Osteoblast (primary cell): ENCODE measurements around the gene SPC24. TPM values are rescaled to one million over a fixed set of nuclear protein-coding genes. Genes with fewer than 3 reads are reported as not detected.
"Not testable (repeated sequence)": the region's sequence is repeated elsewhere in the genome, so short reads cannot be mapped to it uniquely, and the experiment has no call there.

Experiments used
- DNase-seq: peaks from one replicate; pipeline ENCODE4 v3.0.0; 2011; ENCODE audit warnings: low spot score, mixed read lengths; ENCODE audit not compliant: insufficient read length; ENCODE audit errors: missing footprints
- H2AFZ ChIP-seq: 2 replicates; pipeline ENCODE4 v1.6.0; 2011; ENCODE audit warnings: mild to moderate bottlenecking, low read length
- H3K27ac ChIP-seq: 2 replicates; pipeline ENCODE4 v1.5.1; 2011; ENCODE audit warnings: mild to moderate bottlenecking, low read depth, low read length, moderate library complexity
- H3K27me3 ChIP-seq: 2 replicates; pipeline ENCODE4 v1.6.0; 2012; ENCODE audit warnings: mild to moderate bottlenecking, control low read depth, inconsistent platforms, low read length, moderate library complexity; ENCODE audit not compliant: insufficient read depth
- H3K36me3 ChIP-seq: 2 replicates; pipeline ENCODE4 v1.5.1; 2011; ENCODE audit warnings: mild to moderate bottlenecking, low read length, control low read depth, moderate library complexity; ENCODE audit not compliant: insufficient read depth
- H3K4me1 ChIP-seq: 2 replicates; pipeline ENCODE4 v1.5.1; 2011; ENCODE audit warnings: mild to moderate bottlenecking, low read length, control low read depth, moderate library complexity; ENCODE audit not compliant: insufficient read depth
- H3K4me2 ChIP-seq: 2 replicates; pipeline ENCODE4 v1.6.0; 2011; ENCODE audit warnings: mild to moderate bottlenecking, low read length; ENCODE audit not compliant: insufficient read depth
- H3K4me3 ChIP-seq: fragments of 200-600 bp; sonication (generic); 3 replicates; pipeline ENCODE4 v1.5.1; 2012; ENCODE audit warnings: mild to moderate bottlenecking, low read length, inconsistent platforms; ENCODE audit not compliant: insufficient read depth
- H3K79me2 ChIP-seq: 2 replicates; pipeline ENCODE4 v1.6.0; 2012; ENCODE audit warnings: mild to moderate bottlenecking, low read length, control low read depth, inconsistent platforms; ENCODE audit not compliant: insufficient read depth
- H3K9me3 ChIP-seq: 2 replicates; pipeline ENCODE4 v1.5.1; 2011; ENCODE audit warnings: low read depth, low read length, control low read depth
- H4K20me1 ChIP-seq: 2 replicates; pipeline ENCODE4 v1.6.0; 2012; ENCODE audit warnings: mild to moderate bottlenecking, low read length, control low read depth; ENCODE audit not compliant: insufficient read depth
- CTCF ChIP-seq: IDR thresholded peaks from 2 replicates; pipeline ENCODE4 v1.5.1; 2011; ENCODE audit warnings: mild to moderate bottlenecking, low read depth, low read length, moderate library complexity; ENCODE audit errors: extremely low read depth
- total RNA-seq: library from RNA; depleted of rRNA; stranded (reverse); fragments of >200 nt; gene quantifications from 2 replicates; pipeline ENCODE4 v1.2.3, GENCODE V29; 2012

Gene SPC24
- total RNA-seq, 1 donor: 5.4 TPM

GRCh38 chr19:11098327-11098726, 57.3 kb downstream of the SPC24 start:
- H4K20me1 ChIP-seq: peaks cover 19% of the 10 kb centered on the region
- peaks cover 64% of the 10 kb centered on the region for H3K36me3 ChIP-seq

GRCh38 chr19:11097367-11097766, 58.2 kb downstream of the SPC24 start:
- H4K20me1 ChIP-seq: peaks cover 18% of the 10 kb centered on the region
- peaks cover 61% of the 10 kb centered on the region for H3K36me3 ChIP-seq
- H3K27ac ChIP-seq: not testable (repeated sequence)

More at GRCh38 chr19:11098327-11098726, 57.3 kb downstream of the SPC24 start:
- no peak overlapping the region for H3K27ac ChIP-seq
- no peaks in the 10 kb centered on the region for H3K9me3 ChIP-seq
- no peaks in the 10 kb centered on the region for H3K27me3 ChIP-seq
- peaks cover 28% of the 10 kb centered on the region for H3K4me1 ChIP-seq
- DNase-seq: no peak
- H2AFZ ChIP-seq: no peak overlapping the region
- H3K4me2 ChIP-seq: no peak overlapping the region
- H3K79me2 ChIP-seq: peaks cover 69% of the 10 kb centered on the region
- no peak for TF ChIP-seq CTCF
- H3K4me3 ChIP-seq: no peak overlapping the region

GRCh38 chr19:11096210-11096841, 59.3 kb downstream of the SPC24 start:
- peak; percentile 72 for DNase-seq
- H3K9me3 ChIP-seq: no peaks in the 10 kb centered on the region
- no peaks in the 10 kb centered on the region for H3K27me3 ChIP-seq
- no peak overlapping the region for H2AFZ ChIP-seq
- peaks cover 73% of the 10 kb centered on the region for H3K79me2 ChIP-seq
- H4K20me1 ChIP-seq: peaks cover 23% of the 10 kb centered on the region
- H3K4me3 ChIP-seq: no peak overlapping the region
- TF ChIP-seq CTCF: no peak
- H3K4me2 ChIP-seq: peak overlapping the region; percentile 70
- peak overlapping the region; percentile 45 for H3K27ac ChIP-seq
- peaks cover 53% of the 10 kb centered on the region for H3K36me3 ChIP-seq
- peaks cover 43% of the 10 kb centered on the region for H3K4me1 ChIP-seq

More at GRCh38 chr19:11097367-11097766, 58.2 kb downstream of the SPC24 start:
- Histone ChIP-seq H3K79me2 (peaks cover 70% of the 10 kb centered on the region), H3K4me1 (peaks cover 32% of the 10 kb centered on the region)
- not testable (repeated sequence) for H3K4me3 ChIP-seq, DNase-seq, H3K9me3 ChIP-seq, H2AFZ ChIP-seq, H3K4me2 ChIP-seq, H3K27me3 ChIP-seq

Other genes starting within 250 kb of the SPC24 start
- gene YIPF2, start 227.1 kb downstream of the SPC24 start, total RNA-seq: 114 and 126 TPM in 2 replicates
- gene TIMM29, start 227.0 kb downstream of the SPC24 start, total RNA-seq: 31.8 and 34.8 TPM in 2 replicates
- gene SMARCA4, start 194.8 kb downstream of the SPC24 start, total RNA-seq: 52.2 and 52.8 TPM in 2 replicates
- gene LDLR, start 66.3 kb downstream of the SPC24 start, total RNA-seq: 313 and 326 TPM in 2 replicates
- gene KANK2, start 41.8 kb upstream of the SPC24 start, total RNA-seq: 253 and 295 TPM in 2 replicates
- gene ANGPTL8, start 83.8 kb upstream of the SPC24 start, total RNA-seq: not detected in 2 replicates
- 12.7 and 183 TPM in 2 replicates for gene DOCK6, start 106.7 kb upstream of the SPC24 start, total RNA-seq
- gene TSPAN16, start 140.4 kb upstream of the SPC24 start, total RNA-seq: not detected in 2 replicates
- 2.1 and 3.3 TPM in 2 replicates for gene RAB3D, start 183.9 kb upstream of the SPC24 start, total RNA-seq
- gene TMEM205, start 190.5 kb upstream of the SPC24 start, total RNA-seq: 29.2 and 59.4 TPM in 2 replicates
- gene CCDC159, start 190.7 kb upstream of the SPC24 start, total RNA-seq: 4.0 and 8.0 TPM in 2 replicates
- gene PLPPR2, start 199.7 kb upstream of the SPC24 start, total RNA-seq: 10.6 and 14.1 TPM in 2 replicates
- gene SWSAP1, start 218.9 kb upstream of the SPC24 start, total RNA-seq: 0.72 and 0.88 TPM in 2 replicates
- 1.8 and 2.5 TPM in 2 replicates for gene EPOR, start 228.5 kb upstream of the SPC24 start, total RNA-seq